ENCODE measurements around the gene HIBCH.
"Not testable (repeated sequence)": the region's sequence is repeated elsewhere in the genome, so short reads cannot be mapped to it uniquely, and the experiment has no call there.

HIBCH gene, protein sequence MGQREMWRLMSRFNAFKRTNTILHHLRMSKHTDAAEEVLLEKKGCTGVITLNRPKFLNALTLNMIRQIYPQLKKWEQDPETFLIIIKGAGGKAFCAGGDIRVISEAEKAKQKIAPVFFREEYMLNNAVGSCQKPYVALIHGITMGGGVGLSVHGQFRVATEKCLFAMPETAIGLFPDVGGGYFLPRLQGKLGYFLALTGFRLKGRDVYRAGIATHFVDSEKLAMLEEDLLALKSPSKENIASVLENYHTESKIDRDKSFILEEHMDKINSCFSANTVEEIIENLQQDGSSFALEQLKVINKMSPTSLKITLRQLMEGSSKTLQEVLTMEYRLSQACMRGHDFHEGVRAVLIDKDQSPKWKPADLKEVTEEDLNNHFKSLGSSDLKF

GRCh38 chr2:190319555-190320498 lies at the start of gene HIBCH:
HIBCH (minus strand) TSS chr2:190319826; CDS start chr2:190319750, 76 bp downstream.
- peak; percentile 89 for DNase-seq (ENCODE audit: low spot score)

DNA sequence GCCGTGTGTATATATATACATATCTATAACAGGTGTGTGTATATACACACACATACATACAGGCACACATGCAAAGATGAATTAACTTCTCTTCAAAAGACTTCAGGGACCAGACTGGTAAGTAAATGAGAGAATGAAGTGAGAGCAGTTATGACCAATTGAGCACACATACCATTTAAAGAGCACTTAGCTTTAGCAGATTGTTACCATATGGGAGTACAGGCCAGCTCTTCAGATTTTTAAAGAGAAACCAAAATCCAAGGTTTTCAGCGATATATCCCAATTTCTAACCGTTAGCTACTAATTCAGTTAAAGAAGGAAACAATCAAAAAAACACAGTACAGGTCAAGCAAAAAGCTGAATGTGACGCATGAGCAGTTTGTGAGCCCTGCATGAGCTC lies 47.5 kb upstream of the HIBCH start:
- no peak for DNase-seq (ENCODE audit: low spot score)

DNA sequence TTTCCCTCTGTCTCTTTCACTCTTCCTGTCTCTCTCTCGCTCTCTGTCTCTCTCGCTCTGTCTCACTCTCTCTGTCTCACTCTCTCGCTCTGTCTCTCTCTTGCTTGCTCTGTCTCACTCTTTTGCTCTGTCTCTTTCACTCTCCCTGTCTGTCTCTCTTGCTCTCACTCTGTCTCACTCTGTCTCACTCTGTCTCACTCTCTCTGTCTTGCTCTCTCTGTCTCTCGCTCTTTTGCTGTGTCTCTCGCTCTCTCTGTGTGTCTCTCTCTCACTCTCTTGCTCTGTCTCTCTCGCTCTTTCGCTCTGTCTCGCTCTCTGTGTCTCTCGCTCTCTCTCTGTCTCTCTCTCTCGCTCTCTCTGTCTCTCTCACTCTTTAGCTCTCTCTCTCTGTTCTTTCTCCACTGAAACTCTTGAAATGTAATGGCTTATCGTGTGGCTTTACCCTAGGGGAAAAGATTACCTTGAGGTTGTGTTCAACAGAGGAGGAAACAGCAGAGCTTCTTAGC lies 46.7 kb upstream of the HIBCH start:
- no peak for DNase-seq (ENCODE audit: low spot score)

GRCh38 chr2:190365499-190366204 lies 46.0 kb upstream of the HIBCH start:
- DNase-seq (ENCODE audit: low spot score): no peak

DNA sequence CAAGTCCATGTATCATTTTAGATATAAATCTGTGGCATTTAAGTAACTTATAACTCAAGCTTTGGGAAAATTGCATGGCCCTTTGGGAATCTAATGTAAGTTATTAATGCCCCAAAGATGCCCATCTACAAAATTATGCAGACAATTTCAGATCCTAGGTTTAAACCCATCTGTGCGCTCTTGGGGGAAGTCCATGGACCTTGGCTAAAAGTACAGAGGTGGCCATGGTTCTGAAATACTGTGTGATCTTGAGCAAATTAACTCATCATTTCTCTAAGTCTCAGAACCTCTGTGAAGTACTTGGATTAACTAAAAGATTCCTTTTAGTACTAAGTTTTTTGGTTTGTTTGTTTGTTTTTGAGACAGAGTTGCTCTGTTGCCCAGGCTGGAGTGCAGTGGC lies 43.3 kb upstream of the HIBCH start:
- no peak for DNase-seq (ENCODE audit: low spot score)

DNA sequence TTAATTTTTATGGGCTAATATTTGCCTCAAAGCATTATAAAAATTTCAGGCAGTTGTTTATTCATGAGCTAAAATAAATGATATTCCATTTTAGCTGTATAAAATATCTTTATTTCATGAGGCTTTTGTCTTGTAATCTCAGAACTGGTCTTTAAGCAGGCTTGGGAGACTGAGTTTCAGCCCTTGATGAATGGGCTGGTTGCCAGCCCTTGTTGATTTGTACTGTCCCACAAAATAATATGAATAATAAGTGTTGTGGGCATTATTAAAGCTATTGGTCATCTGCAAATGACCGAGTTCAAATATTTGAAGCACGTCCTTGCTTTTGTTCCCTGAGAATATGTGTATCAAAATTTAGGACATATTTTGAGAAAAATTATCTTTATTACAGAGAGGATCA lies 41.9 kb upstream of the HIBCH start:
- DNase-seq (ENCODE audit: low spot score): no peak

GRCh38 chr2:190360965-190361364 lies 41.3 kb upstream of the HIBCH start:
- DNase-seq (ENCODE audit: low spot score): no peak

GRCh38 chr2:190360561-190360960 lies 40.9 kb upstream of the HIBCH start:
- DNase-seq (ENCODE audit: low spot score): no peak

GRCh38 chr2:190358655-190359448 lies 39.2 kb upstream of the HIBCH start:
- not testable (repeated sequence) for DNase-seq (ENCODE audit: low spot score)

GRCh38 chr2:190357600-190357999 lies 38.0 kb upstream of the HIBCH start:
- no peak for DNase-seq (ENCODE audit: low spot score)

DNA sequence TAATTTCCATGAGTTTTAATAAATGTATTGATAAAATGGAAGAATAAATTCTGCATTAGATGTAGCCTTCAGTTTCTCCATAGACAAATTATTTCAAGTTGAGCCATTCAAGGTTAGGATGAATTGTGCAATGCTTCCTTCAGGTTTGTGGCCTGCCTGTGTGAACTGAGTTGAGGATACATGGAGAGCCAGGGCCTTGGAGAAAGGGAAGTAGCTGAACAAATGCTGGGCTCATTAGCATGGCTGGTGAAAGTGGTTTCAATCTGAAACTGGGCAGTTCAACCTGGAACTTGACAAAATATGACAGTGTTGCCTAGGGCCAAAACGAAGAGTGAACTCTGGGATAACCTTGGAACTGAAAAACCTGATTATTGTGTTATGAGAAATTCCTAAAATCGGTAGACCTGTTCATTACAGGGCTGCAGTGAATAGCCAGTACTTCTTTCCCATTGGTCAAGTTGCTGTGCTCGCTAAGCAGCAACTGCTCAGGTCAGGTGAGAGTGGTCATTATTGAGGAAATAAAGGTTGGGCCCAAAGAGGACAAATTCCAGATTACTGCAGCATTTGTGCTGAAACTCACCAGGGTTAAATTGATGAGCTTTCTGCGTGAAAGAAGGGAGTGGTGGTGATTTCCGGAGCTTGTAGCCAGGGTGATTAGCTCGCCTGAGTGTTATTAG lies 36.5 kb upstream of the HIBCH start:
- DNase-seq (ENCODE audit: low spot score): no peak

DNA sequence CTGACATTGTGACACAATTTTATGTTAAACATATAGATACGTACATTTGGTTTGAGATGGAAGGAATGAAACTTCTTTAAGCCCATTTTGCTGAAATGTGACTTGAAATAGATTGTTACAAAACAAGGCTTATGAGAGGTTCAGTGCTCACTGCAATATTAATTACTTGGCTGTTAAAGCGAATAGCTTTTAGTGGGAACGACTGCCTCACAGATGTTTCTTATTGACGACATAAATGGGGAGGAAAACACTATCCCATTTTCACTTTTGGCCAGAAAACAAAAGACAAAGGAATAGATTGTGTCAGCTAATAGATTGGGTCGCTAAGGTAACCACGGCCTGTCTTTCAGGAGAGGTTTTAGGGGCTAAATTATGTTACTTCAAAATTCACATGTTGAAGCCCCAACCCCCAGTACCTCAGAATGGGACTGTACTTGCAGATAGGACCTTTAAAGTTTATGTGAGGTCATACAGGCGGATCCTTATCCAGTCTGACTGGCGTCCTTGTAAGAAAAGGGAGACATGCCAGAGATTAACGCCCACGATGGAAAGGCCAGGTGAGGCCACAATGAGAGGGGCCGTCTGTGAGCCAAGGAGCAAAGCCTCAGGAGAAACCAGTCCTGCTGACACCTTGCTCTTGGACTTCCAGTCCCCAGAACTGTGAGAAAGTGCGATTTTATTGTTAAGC lies 34.5 kb upstream of the HIBCH start:
- DNase-seq (ENCODE audit: low spot score): no peak

GRCh38 chr2:190353537-190353899 lies 33.9 kb upstream of the HIBCH start:
- no peak for DNase-seq (ENCODE audit: low spot score)

GRCh38 chr2:190352668-190353536 lies 33.3 kb upstream of the HIBCH start:
- no peak for DNase-seq (ENCODE audit: low spot score)

- DNase-seq (ENCODE audit: low spot score): no peak
Measured at GRCh38 chr2:190351955-190352354, 32.3 kb upstream of the HIBCH start.

GRCh38 chr2:190350371-190350770 lies 30.7 kb upstream of the HIBCH start:
- no peak for DNase-seq (ENCODE audit: low spot score)

GRCh38 chr2:190344276-190344827 lies 24.7 kb upstream of the HIBCH start:
- DNase-seq (ENCODE audit: low spot score): no peak

DNA sequence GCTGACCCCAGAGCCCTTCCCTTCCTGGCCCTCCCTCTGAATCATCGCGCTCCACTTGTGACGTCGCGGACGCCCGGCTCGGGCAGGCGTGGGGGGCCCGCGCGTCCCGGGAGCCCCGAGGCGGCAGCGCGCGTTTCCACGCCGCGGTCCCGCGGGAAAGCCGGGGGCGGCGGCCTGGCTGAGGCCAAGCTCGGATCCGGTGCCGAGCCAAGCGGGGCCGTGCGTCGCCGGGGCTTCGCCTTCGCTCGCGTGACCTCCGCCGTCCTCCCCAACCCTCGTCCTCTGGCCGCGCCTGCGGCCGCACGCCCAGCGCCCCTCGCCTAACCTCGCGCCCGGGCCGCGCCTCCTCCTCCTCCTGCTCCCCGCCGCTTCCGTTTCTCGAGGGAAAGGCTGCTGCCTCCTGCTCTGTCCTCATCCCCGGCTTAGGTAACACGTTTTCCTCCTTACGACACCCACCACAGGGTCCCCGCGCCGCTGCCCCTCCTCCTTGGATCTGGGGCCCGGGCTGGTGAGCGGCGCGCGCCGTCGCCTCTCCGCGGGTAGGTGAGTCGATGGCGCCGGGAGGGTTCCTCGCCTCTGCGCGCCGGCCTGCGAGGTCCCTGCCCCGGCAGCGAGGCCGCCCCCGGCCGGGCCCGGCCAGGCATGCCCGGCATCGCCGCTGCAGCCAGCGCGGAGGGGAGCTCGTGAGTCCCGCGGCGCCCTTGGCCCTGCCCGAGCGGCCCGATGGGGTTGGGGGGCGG lies 24.1 kb upstream of the HIBCH start, which contains the start of gene INPP1:
TSS of gene INPP1 (plus strand) at position 54 of the 740 bp plus-strand sequence. CDS start 16,514 bp downstream, outside the sequence.
- DNase-seq (ENCODE audit: low spot score): no peak
